GM10266 (cell line): ENCODE results near the gene P3H3.
A peak's percentile ranks its signal among the peaks of the same experiment; 100 is the strongest.

ENCODE experiments used
- DNase-seq: peaks from one replicate; pipeline ENCODE4 v3.0.0; 2012; ENCODE audit errors: extremely low spot score
- CTCF ChIP-seq: IDR thresholded peaks from 2 replicates; pipeline ENCODE4 v1.5.1; 2012; ENCODE audit warnings: mild to moderate bottlenecking, low read depth; ENCODE audit not compliant: control insufficient read depth, insufficient read depth; ENCODE audit errors: missing control alignments

Gene P3H3

GRCh38 chr12:6845395-6845794 is 17.2 kb downstream of the P3H3 start:
- no peak for TF ChIP-seq CTCF
- DNase-seq: no peak

GRCh38 chr12:6846316-6846869 is 18.2 kb downstream of the P3H3 start:
- TF ChIP-seq CTCF: no peak

GRCh38 chr12:6847676-6848075 is 19.5 kb downstream of the P3H3 start:
- DNase-seq: no peak
- no peak for TF ChIP-seq CTCF

More at GRCh38 chr12:6846316-6846869, 18.2 kb downstream of the P3H3 start:
- DNase-seq: no peak

GRCh38 chr12:6849427-6849826 is 21.2 kb downstream of the P3H3 start:
- no peak for TF ChIP-seq CTCF

GRCh38 chr12:6849976-6850560 is 21.9 kb downstream of the P3H3 start:
- no peak for TF ChIP-seq CTCF
- DNase-seq: no peak

More at GRCh38 chr12:6849427-6849826, 21.2 kb downstream of the P3H3 start:
- DNase-seq: no peak

- no peak for TF ChIP-seq CTCF
- no peak for DNase-seq
These were observed 22.6 kb downstream of the P3H3 start for GRCh38 chr12:6850796-6851152.

GRCh38 chr12:6851153-6851920 is 23.1 kb downstream of the P3H3 start, which contains the start of gene CDCA3:
Gene CDCA3, minus strand, starts transcription at chr12:6851286. Its CDS starts 334 bp downstream, at chr12:6850952.
- peak; percentile 99 for DNase-seq
- no peak for TF ChIP-seq CTCF
